DOHH2 (cell line): ENCODE data around the gene C3orf22.

Experiments
- H3F3A ChIP-seq: fragments of 200-600 bp; sonication (generic), shearing (Covaris generic); 2 replicates; pipeline ENCODE4 v1.6.0; 2016; ENCODE audit warnings: antibody characterized with exemption, mild to moderate bottlenecking; ENCODE audit not compliant: control insufficient read depth, insufficient read depth
- H3K27ac ChIP-seq: fragments of 200-600 bp; sonication (generic); 2 replicates; pipeline ENCODE4 v1.5.1; 2014; ENCODE audit warnings: low read depth, mild to moderate bottlenecking, low read length, moderate library complexity
- H3K27me3 ChIP-seq: fragments of 200-600 bp; sonication (generic); 2 replicates; pipeline ENCODE4 v1.6.1; 2014; ENCODE audit warnings: mild to moderate bottlenecking, low read length, mixed read lengths; ENCODE audit not compliant: control insufficient read depth
- H3K36me3 ChIP-seq: fragments of 200-600 bp; sonication (generic); 2 replicates; pipeline ENCODE4 v1.6.1; 2014; ENCODE audit warnings: mild to moderate bottlenecking, low read length, moderate library complexity, mixed read lengths; ENCODE audit not compliant: control insufficient read depth
- H3K4me1 ChIP-seq: fragments of 200-600 bp; sonication (generic); 2 replicates; pipeline ENCODE4 v1.6.1; 2014; ENCODE audit warnings: mild to moderate bottlenecking, low read length, mixed read lengths; ENCODE audit not compliant: control insufficient read depth
- H3K4me2 ChIP-seq: fragments of 200-600 bp; sonication (generic); 2 replicates; pipeline ENCODE4 v1.6.0; 2014; ENCODE audit warnings: mild to moderate bottlenecking, low read length, moderate library complexity
- H3K4me3 ChIP-seq: fragments of 200-600 bp; sonication (generic); 2 replicates; pipeline ENCODE4 v1.5.1; 2014; ENCODE audit warnings: mild to moderate bottlenecking, low read length, mixed read lengths
- H3K79me2 ChIP-seq: fragments of 200-600 bp; sonication (generic); 2 replicates; pipeline ENCODE4 v1.6.1; 2014; ENCODE audit warnings: mild to moderate bottlenecking, low read length, mixed read lengths; ENCODE audit not compliant: control insufficient read depth
- H3K9me2 ChIP-seq: fragments of 200-600 bp; sonication (generic); replicated peaks from 2 replicates; pipeline ENCODE4 v1.6.1; 2014; ENCODE audit warnings: mild to moderate bottlenecking, low read length, mixed read lengths; ENCODE audit not compliant: control insufficient read depth
- H3K9me3 ChIP-seq: fragments of 200-600 bp; sonication (generic); 2 replicates; pipeline ENCODE4 v1.6.1; 2014; ENCODE audit warnings: antibody characterized with exemption, low read length, mixed read lengths; ENCODE audit not compliant: control insufficient read depth, insufficient read depth
- H4K20me1 ChIP-seq: fragments of 200-600 bp; sonication (generic); 2 replicates; pipeline ENCODE4 v1.6.0; 2014; ENCODE audit warnings: low read depth, mild to moderate bottlenecking, antibody characterized with exemption, low read length, moderate library complexity; ENCODE audit not compliant: control insufficient read depth, insufficient read depth
- EZH2phosphoT487 ChIP-seq: fragments of 200-600 bp; sonication (generic); IDR thresholded peaks from 2 replicates; pipeline ENCODE4 v1.6.1; 2017; ENCODE audit warnings: borderline replicate concordance, mild to moderate bottlenecking, antibody characterized with exemption, low read length, moderate library complexity, mixed read lengths
- TF ChIP-seq, protein P1 (sequence below): fragments of 200-600 bp; sonication (generic); IDR thresholded peaks from one replicate; pipeline ENCODE4 v1.5.1; 2014; ENCODE audit warnings: antibody characterized with exemption, mild to moderate bottlenecking, low read depth, low read length; ENCODE audit not compliant: poor library complexity, severe bottlenecking

Gene C3orf22

DNA sequence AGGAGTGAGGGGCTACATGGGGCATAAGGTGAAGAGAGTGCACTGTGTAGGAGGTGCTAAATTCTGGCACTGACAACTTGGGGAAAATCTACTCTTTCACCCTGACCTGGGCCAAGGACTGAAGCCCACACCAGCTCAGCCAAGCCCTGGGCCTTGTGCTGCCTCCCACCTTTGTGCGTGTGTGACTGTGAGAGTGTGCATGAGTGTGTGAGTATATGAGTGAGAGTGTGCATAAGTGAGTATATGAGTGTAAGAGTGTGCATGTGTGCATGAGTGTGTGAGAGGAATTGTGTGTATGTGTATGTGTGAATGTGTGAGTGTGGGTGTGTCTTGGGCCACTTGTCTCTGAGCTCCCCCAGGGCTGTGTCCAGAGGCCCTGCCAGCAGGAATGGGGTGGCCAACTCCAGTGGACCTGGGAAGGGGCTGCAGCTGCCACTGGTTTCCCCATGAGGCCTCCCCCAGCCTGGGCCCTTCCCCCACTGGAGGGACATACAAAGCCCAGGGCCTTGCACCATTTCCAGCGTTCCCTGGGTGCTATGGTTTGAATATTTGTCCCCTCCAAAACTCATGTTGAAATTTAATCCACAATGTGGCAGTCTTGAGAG lies 15.2 kb downstream of the C3orf22 start:
- no peaks in the 10 kb centered on the region for H3K9me2 ChIP-seq
- H3K4me3 ChIP-seq = no peak overlapping the region
- H4K20me1 ChIP-seq = no peaks in the 10 kb centered on the region
- no peaks in the 10 kb centered on the region for H3K36me3 ChIP-seq
- H3K4me2 ChIP-seq = no peak overlapping the region
- no peaks in the 10 kb centered on the region for H3K27me3 ChIP-seq
- H3K9me3 ChIP-seq = no peaks in the 10 kb centered on the region
- no peaks in the 10 kb centered on the region for H3F3A ChIP-seq
- no peaks in the 10 kb centered on the region for H3K79me2 ChIP-seq
- TF ChIP-seq, protein P1, sequence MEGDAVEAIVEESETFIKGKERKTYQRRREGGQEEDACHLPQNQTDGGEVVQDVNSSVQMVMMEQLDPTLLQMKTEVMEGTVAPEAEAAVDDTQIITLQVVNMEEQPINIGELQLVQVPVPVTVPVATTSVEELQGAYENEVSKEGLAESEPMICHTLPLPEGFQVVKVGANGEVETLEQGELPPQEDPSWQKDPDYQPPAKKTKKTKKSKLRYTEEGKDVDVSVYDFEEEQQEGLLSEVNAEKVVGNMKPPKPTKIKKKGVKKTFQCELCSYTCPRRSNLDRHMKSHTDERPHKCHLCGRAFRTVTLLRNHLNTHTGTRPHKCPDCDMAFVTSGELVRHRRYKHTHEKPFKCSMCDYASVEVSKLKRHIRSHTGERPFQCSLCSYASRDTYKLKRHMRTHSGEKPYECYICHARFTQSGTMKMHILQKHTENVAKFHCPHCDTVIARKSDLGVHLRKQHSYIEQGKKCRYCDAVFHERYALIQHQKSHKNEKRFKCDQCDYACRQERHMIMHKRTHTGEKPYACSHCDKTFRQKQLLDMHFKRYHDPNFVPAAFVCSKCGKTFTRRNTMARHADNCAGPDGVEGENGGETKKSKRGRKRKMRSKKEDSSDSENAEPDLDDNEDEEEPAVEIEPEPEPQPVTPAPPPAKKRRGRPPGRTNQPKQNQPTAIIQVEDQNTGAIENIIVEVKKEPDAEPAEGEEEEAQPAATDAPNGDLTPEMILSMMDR = no peak
- TF ChIP-seq EZH2phosphoT487 = no peak
- H3K27ac ChIP-seq = no peak overlapping the region
- H3K4me1 ChIP-seq = no peaks in the 10 kb centered on the region

DNA sequence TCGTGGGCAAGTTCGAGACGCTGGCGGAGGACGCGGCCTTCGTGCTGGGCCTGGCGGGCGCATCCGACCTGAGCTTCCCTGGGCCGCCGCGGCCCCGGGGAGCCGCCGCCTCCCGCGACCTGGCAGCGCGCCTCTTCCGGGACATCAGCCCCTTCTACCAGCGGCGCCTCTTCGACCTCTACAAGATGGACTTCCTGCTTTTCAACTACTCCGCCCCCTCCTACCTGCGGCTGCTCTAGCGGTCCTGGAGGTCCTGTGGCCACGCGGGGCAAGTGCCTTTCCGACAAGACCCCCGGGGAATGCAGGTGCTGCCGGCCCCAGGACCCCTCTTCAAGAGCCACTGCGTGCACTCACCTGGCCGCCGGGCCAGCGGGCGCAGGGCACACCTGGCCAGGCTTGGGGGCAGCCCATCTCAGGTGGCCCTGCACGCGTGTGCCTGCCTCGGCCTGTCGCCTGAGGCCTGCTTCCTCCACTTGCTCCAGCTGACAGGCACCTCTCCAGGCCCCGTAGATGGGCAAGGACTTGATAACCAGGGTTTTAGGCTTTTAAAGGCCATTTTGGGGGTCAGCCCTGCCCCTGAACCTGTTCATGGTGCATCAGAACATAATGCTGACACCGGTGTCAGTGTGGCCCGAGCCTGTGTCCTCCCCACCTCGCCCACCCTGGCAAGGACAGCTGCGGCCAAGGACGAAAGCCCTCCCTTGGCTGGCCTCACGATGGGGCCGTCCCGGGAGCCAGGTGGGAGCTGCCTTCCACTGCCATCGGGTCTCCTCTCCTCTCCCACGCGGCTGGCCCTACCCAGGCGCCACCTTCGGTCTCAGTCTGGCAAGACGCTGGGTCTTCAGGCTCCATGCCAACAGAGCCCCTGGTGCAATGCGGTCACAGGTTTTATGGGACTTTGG lies 16.1 kb downstream of the C3orf22 start:
- Histone ChIP-seq H3K4me3 (no peak overlapping the region), H3K9me3 (no peaks in the 10 kb centered on the region), H3K36me3 (no peaks in the 10 kb centered on the region), H3K27ac (no peak overlapping the region), H3K79me2 (no peaks in the 10 kb centered on the region), H3F3A (no peaks in the 10 kb centered on the region), H3K4me1 (no peaks in the 10 kb centered on the region), H3K27me3 (no peaks in the 10 kb centered on the region), H3K9me2 (no peaks in the 10 kb centered on the region), H3K4me2 (no peak overlapping the region), H4K20me1 (no peaks in the 10 kb centered on the region)
- TF ChIP-seq, protein P1 = no peak
- no peak for TF ChIP-seq EZH2phosphoT487

DNA sequence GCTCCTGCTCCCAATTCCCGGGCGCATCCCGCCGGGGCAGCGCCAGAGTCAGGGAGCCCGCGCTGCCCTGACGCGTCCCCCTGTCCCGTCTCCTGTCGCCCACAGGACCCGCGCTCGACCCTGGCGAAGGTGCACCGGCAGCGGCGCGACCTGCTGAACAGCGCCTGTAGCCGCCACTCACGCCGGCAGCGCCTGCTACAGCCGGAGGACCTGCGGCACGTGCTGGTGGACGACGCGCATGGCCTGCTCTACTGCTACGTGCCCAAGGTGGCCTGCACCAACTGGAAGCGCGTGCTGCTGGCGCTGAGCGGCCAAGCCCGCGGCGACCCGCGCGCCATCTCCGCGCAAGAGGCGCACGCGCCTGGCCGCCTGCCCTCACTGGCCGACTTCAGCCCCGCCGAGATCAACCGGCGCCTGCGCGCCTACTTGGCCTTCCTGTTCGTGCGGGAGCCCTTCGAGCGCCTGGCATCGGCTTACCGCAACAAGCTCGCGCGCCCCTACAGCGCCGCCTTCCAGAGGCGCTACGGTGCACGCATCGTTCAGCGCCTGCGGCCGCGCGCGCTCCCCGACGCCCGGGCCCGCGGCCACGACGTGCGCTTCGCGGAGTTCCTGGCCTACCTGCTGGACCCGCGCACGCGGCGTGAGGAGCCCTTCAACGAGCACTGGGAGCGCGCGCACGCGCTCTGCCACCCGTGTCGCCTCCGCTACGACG lies 16.9 kb downstream of the C3orf22 start:
- Histone ChIP-seq H4K20me1 (no peaks in the 10 kb centered on the region), H3K36me3 (no peaks in the 10 kb centered on the region), H3K27me3 (no peaks in the 10 kb centered on the region), H3K4me3 (no peak overlapping the region), H3K9me3 (no peaks in the 10 kb centered on the region), H3K27ac (no peak overlapping the region), H3K9me2 (no peaks in the 10 kb centered on the region), H3K4me2 (no peak overlapping the region), H3K79me2 (no peaks in the 10 kb centered on the region), H3F3A (no peaks in the 10 kb centered on the region), H3K4me1 (no peaks in the 10 kb centered on the region)
- TF ChIP-seq, protein P1 = no peak
- TF ChIP-seq EZH2phosphoT487 = no peak
